Activated CD8-positive, alpha-beta memory T cell treated with anti-CD3 and anti-CD28 coated beads for 1 hour (primary cell): Measurements from ENCODE around the gene GALNTL6.

Source experiments
- DNase-seq, 2 donors: peaks; one replicate each; pipeline ENCODE4 v3.0.0-alpha.2; 2020; ENCODE audit warnings: low read depth in 1 of 2; ENCODE audit errors: extremely low read depth in 1 of 2

The GALNTL6 gene

DNA sequence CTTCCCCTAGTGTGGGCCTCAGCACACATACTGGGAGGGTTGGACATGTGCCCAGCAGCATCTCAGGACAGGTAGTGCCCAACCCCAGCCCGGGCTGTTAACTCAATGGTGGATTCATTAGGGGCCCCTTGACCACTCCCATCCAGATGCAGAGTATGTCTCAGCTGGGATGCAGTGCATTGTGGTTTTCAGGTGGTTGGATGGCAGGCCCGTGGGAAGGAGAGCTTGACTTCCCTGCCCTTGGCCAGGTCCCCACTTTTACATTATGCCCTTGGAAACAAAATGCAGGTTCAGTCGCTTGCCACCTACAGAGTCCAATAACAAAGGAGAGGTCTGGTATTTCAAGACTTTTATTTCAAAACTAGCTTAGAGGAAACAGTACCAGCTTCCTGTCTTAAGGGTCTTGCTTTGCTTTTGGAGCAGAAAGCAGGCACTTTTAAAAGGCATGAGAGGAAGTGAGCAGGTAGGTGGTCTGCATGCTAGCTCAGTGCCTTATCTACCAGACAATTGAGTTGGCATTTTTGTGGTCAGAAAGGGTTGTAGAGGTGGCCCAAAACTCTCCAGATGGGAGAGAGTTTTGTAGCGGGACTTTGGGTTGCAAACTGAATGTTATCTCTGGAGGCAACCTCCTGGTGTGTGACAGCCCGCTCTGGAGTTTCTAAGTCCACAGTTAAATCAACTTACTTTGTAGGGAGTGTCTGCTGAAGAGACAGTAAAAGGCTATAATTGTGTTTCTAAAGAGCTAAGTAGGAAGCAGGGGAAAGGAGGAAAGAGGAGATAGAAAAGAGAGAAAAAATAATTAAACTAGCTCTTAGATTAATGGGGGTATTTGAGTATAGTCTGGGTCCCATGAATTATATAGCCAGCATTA lies 171.0 kb downstream of the GALNTL6 start:
- DNase-seq = no peak

DNA sequence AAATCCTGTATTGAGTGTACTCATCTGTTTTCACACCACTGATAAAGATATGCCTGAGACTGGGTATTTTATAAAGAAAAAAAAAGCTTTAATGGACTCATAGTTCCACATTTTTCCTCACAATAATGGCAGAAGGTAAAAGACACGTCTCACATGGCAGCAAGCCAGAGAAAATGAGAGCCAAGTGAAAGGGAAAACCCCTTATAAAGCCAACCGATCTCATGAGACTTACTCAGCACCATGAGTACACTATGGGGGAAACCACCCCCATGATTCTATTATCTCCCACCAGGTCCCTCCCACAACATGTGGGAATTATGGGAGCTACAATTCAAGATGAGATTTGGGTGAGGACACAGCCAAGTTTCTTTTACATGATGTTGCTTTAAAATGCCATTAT lies 171.9 kb downstream of the GALNTL6 start:
- no peak for DNase-seq

GRCh38 chr4:171993247-171993646 lies 180.0 kb downstream of the GALNTL6 start:
- DNase-seq = no peak

- DNase-seq = no peak
Observed at GRCh38 chr4:172007889-172008288, 194.7 kb downstream of the GALNTL6 start.

DNA sequence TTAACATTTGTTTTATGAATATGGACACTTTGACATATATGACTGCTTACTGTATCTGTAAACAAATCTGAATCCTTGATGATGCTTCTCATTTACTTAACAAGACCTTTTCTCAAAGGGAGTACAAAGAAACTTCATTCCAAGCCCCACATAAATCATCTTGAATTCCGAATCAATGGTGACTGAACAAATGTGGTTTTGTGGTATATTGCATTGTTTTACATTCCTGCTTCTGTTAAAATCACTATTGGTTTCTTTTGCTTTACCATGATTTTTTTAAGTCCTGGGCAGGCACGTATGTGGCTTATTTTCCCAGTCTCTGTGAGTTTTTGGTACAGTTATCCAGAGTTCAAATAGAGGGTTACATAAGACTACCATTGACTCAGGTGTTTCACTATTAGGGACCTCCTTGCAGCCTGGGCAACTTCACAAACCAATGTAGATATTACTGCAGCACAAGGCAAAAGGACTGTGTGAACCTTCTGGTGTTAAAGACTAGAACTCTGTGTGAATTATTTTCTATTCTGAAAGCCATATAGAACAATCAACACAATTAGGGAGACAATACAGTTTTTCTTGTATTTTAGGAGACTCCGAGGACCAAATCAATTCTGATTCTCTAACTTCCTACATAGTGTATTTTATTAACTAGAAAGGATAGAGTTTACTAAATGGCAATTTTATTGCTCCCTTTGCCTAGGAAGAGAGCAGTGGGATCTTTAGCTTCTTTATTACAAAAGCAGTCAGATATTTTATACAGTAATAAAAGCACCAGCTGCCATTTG lies 196.4 kb downstream of the GALNTL6 start:
- DNase-seq = no peak

GRCh38 chr4:172011196-172011595 lies 198.0 kb downstream of the GALNTL6 start:
- DNase-seq = no peak

DNA sequence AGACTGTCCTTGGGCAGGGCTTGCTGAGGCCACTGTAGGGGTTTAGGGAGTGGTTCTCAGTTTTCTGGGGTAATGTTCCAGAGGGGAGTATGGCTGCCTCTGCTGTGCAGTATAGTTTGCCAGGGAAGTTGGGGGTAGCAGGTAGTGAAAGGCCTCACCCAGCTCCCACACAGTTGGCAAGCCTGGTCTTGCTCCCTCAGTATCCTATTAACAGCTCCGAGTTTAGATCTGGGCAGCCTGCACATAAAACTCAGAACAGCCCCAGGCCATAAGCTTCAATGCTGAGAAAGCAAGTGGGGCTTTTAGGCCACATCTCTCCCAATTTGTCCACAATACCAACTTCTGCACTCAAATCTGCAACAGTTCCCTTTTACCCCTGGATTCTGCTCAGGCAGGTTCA lies 205.2 kb downstream of the GALNTL6 start:
- DNase-seq = no peak

- no peak for DNase-seq
Observed at GRCh38 chr4:172035562-172035961, 222.4 kb downstream of the GALNTL6 start.

GRCh38 chr4:172040766-172041165 lies 227.6 kb downstream of the GALNTL6 start:
- DNase-seq = no peak

- no peak for DNase-seq
Observed at GRCh38 chr4:172042714-172043114, 229.5 kb downstream of the GALNTL6 start.

DNA sequence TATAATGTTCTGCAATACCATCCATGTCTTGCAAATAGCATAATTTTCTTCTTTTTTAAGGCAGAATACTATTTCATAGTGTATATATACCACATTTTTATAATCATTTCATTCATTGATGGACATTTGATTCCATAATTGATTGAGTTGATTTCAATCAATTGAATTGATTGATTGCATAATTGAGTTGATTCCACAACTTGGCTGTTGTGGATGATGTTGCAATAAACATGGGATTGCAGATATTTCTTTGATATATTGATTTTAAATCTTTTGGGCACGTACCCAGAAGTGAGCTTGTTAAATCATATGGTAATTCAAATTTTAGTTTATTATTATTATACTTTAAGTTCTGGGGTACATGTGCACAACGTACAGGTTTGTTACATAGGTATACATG lies 232.8 kb downstream of the GALNTL6 start:
- DNase-seq = no peak

DNA sequence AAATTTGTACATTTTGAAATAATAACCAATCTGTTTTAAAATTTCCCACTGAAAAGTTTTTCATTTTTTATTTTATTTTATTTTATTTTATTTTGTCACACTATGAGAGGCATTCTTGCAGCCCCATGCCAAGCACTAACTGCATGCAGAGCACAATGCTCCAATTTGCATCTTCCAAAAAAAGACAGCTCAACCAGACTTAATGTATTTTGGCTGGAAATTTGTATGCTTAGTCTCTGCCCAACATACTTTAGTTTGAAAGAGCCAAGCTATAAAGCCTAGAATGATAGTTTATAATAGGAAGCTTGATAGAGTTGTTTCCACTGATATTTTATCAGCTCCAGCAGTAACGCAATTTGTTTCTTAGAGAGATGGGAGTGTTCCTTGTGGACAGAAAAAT lies 235.5 kb downstream of the GALNTL6 start:
- no peak for DNase-seq

- no peak for DNase-seq
Observed at GRCh38 chr4:172050911-172051310, 237.7 kb downstream of the GALNTL6 start.

DNA sequence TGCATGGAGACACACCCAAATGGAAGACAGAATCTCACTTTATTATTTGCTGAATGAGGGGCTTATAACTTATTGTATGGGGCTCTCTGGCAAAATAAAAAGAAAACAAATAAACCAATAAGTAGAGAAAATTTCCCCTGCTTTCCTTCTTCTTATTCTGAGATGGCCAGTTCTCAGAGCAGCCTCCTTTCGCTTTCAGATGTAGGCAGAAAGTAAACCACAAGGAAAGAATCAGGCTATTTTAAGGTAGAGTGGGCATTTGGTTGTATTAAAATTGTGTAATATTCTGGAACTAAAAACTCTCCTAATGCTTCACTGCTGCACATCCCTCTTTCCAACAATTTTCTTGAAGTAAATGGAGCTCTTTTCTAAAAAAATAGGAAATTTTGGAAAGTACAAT lies 241.8 kb downstream of the GALNTL6 start:
- DNase-seq = no peak

GRCh38 chr4:172055498-172055897 lies 242.3 kb downstream of the GALNTL6 start:
- DNase-seq = no peak

- DNase-seq = no peak
Observed at GRCh38 chr4:172061204-172061603, 248.0 kb downstream of the GALNTL6 start.

- DNase-seq = no peak
Observed at GRCh38 chr4:172068506-172068905, 255.3 kb downstream of the GALNTL6 start.

GRCh38 chr4:172073590-172073989 lies 260.4 kb downstream of the GALNTL6 start:
- no peak for DNase-seq

DNA sequence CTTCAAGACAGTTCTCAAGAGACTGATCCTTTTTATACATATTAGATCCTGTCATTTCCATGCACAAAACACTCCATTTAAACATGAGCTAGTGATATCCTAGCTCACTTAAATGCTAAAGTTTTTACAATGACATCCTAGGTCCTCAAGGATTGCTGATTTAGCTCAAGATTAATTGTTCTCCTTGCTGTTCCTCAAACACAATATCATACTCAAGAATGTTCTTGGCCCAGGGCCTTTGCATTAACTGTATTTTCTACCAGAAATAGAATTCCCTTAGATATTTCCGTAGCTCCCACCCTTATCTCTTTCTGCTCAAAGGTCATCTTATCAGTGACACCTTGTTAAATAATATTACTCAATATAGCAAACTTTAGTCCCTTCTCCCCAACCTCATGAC lies 270.1 kb downstream of the GALNTL6 start:
- DNase-seq = no peak

GRCh38 chr4:172088556-172088955 lies 275.4 kb downstream of the GALNTL6 start:
- DNase-seq = no peak

GRCh38 chr4:172095161-172095560 lies 282.0 kb downstream of the GALNTL6 start:
- DNase-seq = no peak

GRCh38 chr4:172096786-172097185 lies 283.6 kb downstream of the GALNTL6 start:
- no peak for DNase-seq
